Renal cortex interstitium (tissue), 11 donors: ENCODE measurements around the gene ITGA8. TPM values are rescaled to one million over a fixed set of nuclear protein-coding genes. Genes with fewer than 3 reads are reported as not detected.

Source experiments
- DNase-seq, 11 donors: peaks; one replicate each; pipeline ENCODE4 v3.0.0-alpha.2; 2013; ENCODE audit warnings: low read depth in 9 of 11, low spot score in 4 of 11; ENCODE audit errors: extremely low read depth in 1 of 11
- polyA plus RNA-seq, 3 donors: library from polyadenylated mRNA; unstranded; fragments of 120-200 nt; gene quantifications; one replicate each; pipeline ENCODE4 v1.2.1, GENCODE V29; 2013; ENCODE audit not compliant: insufficient read length in 3 of 3

ITGA8 gene
- polyA plus RNA-seq, 3 donors: 38.3 to 59.3 (median 49.9) TPM

- no peak for DNase-seq
These were observed 14.4 kb downstream of the ITGA8 start for GRCh38 chr10:15705298-15705697.

GRCh38 chr10:15704581-15704968 lies 15.1 kb downstream of the ITGA8 start:
- DNase-seq: no peak

- DNase-seq: no peak
These were observed 15.7 kb downstream of the ITGA8 start for GRCh38 chr10:15703944-15704580.

GRCh38 chr10:15703151-15703880 lies 16.4 kb downstream of the ITGA8 start:
- DNase-seq: no peak

DNA sequence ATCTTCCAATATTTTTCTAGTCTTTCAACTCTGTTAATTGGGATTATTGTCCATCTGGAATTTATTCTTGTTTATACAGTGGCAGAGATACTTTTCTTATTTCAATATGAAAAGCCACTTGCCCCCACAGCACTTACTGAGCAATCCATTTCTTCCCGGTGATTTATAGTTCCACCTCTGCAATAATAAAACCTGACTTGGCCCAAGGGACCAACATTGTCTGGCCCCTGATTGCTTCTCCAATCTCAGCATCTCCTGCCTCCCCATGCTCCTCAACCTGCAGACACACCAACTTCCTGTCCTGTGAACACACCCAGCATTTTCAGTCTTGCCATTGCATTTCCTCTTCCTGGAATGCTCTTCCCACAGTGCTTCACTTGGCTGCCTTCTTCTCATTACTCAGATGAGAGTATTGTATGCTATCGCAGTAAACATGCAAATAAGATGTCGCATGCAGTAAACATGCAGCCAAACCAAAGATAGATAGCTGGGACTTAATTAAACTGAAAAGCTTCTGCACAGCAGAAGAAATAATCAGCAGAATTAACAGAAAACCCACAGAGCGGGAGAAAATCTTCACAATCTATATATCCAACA lies 19.5 kb downstream of the ITGA8 start:
- DNase-seq: no peak

- DNase-seq: no peak
These were observed 23.9 kb downstream of the ITGA8 start for GRCh38 chr10:15695852-15696251.

DNA sequence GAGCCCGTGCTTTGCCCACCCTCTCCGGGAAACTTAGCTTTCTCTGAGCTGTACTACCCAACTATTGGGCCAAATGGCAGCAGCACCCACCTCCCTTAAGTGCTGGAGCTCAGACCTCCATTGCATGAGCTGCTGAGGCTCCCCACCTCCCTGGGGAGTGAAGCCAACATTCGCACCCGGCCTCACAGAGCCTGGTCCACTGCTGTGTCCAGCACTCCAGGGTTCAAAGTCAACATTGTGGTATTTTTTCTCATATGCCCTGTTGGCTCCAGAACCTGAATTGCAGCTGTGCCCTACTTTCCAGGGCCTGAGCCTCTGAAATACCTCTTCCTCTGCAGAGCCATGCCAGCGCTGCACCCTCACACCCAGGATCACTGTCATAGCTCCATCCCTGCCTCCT lies 29.7 kb downstream of the ITGA8 start:
- no peak for DNase-seq

GRCh38 chr10:15684768-15685167 lies 35.0 kb downstream of the ITGA8 start:
- no peak for DNase-seq

- no peak for DNase-seq
These were observed 38.6 kb downstream of the ITGA8 start for GRCh38 chr10:15681076-15681475.

DNA sequence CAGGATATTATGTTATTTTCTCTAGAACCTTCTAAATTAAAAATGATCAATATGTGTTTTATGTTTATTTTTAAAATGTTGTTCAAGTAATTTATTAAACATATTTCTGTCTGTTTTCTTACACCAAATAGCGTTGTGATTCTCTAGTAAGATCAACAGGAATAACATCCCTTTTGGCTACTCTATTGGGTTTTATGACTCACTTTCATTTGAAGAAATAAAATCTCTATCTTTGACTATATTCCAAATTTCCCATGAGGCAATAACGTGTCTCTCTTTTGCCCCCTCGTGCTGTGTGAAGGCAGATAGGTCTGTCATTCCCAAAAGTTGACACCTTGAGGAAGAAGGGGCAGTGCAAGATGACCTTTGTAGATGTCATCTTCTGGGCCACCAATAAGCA lies 40.9 kb downstream of the ITGA8 start:
- no peak for DNase-seq

- DNase-seq: no peak
These were observed 47.3 kb downstream of the ITGA8 start for GRCh38 chr10:15672469-15672868.

DNA sequence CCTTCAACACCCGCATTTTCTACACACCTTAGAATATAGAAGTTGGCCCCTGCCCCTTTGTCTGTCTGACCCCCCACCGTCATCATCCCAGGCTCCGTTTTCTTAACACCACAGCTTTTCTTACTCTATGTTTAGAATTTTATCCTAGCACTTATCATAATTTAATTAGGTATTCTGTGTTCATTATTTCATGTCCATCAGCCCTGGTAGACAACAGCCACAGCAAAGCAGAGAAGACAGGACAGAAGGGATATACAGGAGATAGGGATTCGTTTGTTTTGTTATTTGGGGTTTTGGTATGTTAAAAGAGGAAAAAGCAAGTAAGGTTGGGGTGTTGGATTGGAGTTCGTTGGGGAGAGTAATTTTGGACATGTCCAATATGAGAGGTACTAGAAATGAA lies 48.8 kb downstream of the ITGA8 start:
- no peak for DNase-seq

GRCh38 chr10:15661574-15661973 lies 58.1 kb downstream of the ITGA8 start:
- DNase-seq: no peak

DNA sequence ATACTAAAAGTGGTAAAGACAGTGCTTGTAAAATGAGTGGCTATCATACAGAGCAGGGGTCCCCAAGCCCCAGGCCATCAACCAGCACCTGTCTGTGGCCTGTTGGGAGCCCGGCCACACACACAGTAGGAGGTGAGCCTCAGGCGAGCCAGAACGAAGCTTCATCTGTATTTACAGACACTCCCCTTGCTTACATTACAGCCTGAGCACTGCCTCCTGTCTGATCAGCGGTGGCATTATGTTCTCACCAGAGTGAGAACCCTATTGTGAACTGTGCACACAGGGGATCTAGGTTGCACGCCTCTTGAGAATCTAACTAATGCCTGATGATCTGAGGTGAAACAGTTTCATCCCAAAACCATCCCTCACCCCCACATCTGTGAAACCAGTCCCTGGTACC lies 58.7 kb downstream of the ITGA8 start:
- DNase-seq: no peak

GRCh38 chr10:15658069-15658702 lies 61.5 kb downstream of the ITGA8 start:
- no peak for DNase-seq

DNA sequence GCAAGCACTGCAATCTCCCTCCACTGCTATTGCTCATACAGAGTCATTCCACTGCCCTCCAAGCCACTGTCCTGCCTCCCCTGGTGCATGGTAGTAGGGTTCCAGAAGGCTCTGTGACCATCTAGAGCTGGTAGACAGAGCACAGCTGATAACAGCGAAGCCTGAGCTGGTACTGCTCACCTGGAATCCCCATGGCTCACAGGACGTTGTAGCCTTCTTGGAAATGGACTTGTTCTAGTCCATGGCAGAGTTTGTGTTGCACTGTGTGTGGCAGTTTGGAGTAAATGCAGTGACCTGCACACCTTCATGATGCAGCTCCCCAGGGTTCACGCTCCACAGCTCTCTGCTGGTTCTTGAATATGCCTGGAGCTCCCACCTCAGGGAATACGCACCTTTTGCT lies 67.0 kb downstream of the ITGA8 start:
- no peak for DNase-seq

GRCh38 chr10:15652117-15652516 lies 67.6 kb downstream of the ITGA8 start:
- DNase-seq: no peak

- no peak for DNase-seq
These were observed 68.5 kb downstream of the ITGA8 start for GRCh38 chr10:15651175-15651574.

GRCh38 chr10:15642095-15642494 lies 77.6 kb downstream of the ITGA8 start:
- DNase-seq: no peak

GRCh38 chr10:15640536-15641085 lies 79.1 kb downstream of the ITGA8 start:
- no peak for DNase-seq
